ENCODE results near the gene MSGN1. TPM values are rescaled to one million over a fixed set of nuclear protein-coding genes. Genes with fewer than 3 reads are reported as not detected.

MSGN1 gene
- total RNA-seq, 4 donors from 2014 or later: not detected

- WGBS, 2 donors: 48 to 73% methylated on average over 3 of the region's 3 CpGs
Measured at GRCh38 chr2:17804358-17804757, 11.9 kb upstream of the MSGN1 start.

GRCh38 chr2:17805166-17805565 lies 11.1 kb upstream of the MSGN1 start:
- TF ChIP-seq CTCF (IDR thresholded peaks at IDR 0.05): no peak
- no peak for TF ChIP-seq POLR2A (IDR thresholded peaks at IDR 0.05)
- H3K27me3 ChIP-seq: peaks cover 0 to 37% (median 0%) of the 10 kb centered on the region in 4 donors

More at GRCh38 chr2:17804358-17804757, 11.9 kb upstream of the MSGN1 start:
- peaks cover 0 to 34% (median 0%) of the 10 kb centered on the region in 4 donors for H3K27me3 ChIP-seq
- no peak overlapping the region for H3K27ac ChIP-seq
- no peak for DNase-seq
- H3K36me3 ChIP-seq: no peaks in the 10 kb centered on the region
- TF ChIP-seq CTCF (IDR thresholded peaks at IDR 0.05) (no peak), POLR2A (IDR thresholded peaks at IDR 0.05) (no peak)
- no peaks in the 10 kb centered on the region for H3K9me3 ChIP-seq
- H3K4me1 ChIP-seq: peaks cover 0 to 10% (median 0%) of the 10 kb centered on the region in 3 donors
- no peak overlapping the region for H3K4me3 ChIP-seq
- intact Hi-C loops (cut with DNase I): no loop called here

GRCh38 chr2:17805717-17806363 lies 10.4 kb upstream of the MSGN1 start:
- Histone ChIP-seq H3K9me3 (no peaks in the 10 kb centered on the region), H3K27ac (no peak overlapping the region), H3K27me3 (peaks cover 0 to 40% (median 0%) of the 10 kb centered on the region in 4 donors), H3K36me3 (no peaks in the 10 kb centered on the region), H3K4me3 (no peak overlapping the region), H3K4me1 (no peaks in the 10 kb centered on the region)
- WGBS, 2 donors: 66 to 94% methylated on average over 6 to 8 of the region's 8 CpGs
- no peak for DNase-seq
- intact Hi-C loops (cut with DNase I): no loop called here
- no peak for TF ChIP-seq POLR2A (IDR thresholded peaks at IDR 0.05)

More at GRCh38 chr2:17805166-17805565, 11.1 kb upstream of the MSGN1 start:
- no peak for DNase-seq
- intact Hi-C loops (cut with DNase I): no loop called here
- H3K9me3 ChIP-seq: no peaks in the 10 kb centered on the region
- H3K27ac ChIP-seq: no peak overlapping the region
- no peak overlapping the region for H3K4me3 ChIP-seq
- 69 to 80% methylated on average over 2 of the region's 2 CpGs for WGBS, 2 donors
- H3K4me1 ChIP-seq: peaks cover 0 to 2% (median 0%) of the 10 kb centered on the region in 3 donors
- no peaks in the 10 kb centered on the region for H3K36me3 ChIP-seq

GRCh38 chr2:17813010-17813741 lies 3.1 kb upstream of the MSGN1 start:
- Histone ChIP-seq H3K27ac (peak overlapping the region; percentile 81 to 86 (median 83)), H3K27me3 (peaks cover 0 to 70% (median 0%) of the 10 kb centered on the region in 4 donors), H3K9me3 (no peaks in the 10 kb centered on the region), H3K4me3 (peak overlapping the region in 1 of 4 donors; percentile 30), H3K36me3 (no peaks in the 10 kb centered on the region), H3K4me1 (peaks cover 16 to 66% (median 35%) of the 10 kb centered on the region in 3 donors)
- TF ChIP-seq POLR2A (IDR thresholded peaks at IDR 0.05) (peak in 1 of 4 donors; percentile 19), CTCF (IDR thresholded peaks at IDR 0.05) (no peak)
- no peak for DNase-seq
- intact Hi-C loops (cut with DNase I): no loop called here
- WGBS, 2 donors: 30 to 43% methylated on average over 5 of the region's 5 CpGs

- Histone ChIP-seq H3K27me3 (peaks cover 0 to 62% (median 0%) of the 10 kb centered on the region in 4 donors), H3K4me3 (peak overlapping the region in 1 of 4 donors; percentile 30), H3K4me1 (peaks cover 16 to 66% (median 35%) of the 10 kb centered on the region in 3 donors), H3K9me3 (no peaks in the 10 kb centered on the region), H3K27ac (peak overlapping the region; percentile 81 to 86 (median 83)), H3K36me3 (no peaks in the 10 kb centered on the region)
- DNase-seq: no peak
- no peak for TF ChIP-seq CTCF (IDR thresholded peaks at IDR 0.05)
- no peak for TF ChIP-seq POLR2A (IDR thresholded peaks at IDR 0.05)
- whole genome bisulfite sequencing, 2 donors: 36 to 39% methylated on average over 5 of the region's 5 CpGs
- intact Hi-C loops (cut with DNase I): no loop called here
Measured at GRCh38 chr2:17813742-17814473, 2.4 kb upstream of the MSGN1 start.

Measured in esophagus squamous epithelium (tissue), 5 donors.